Panc1 (cell line): Measurements from ENCODE around the gene LAMC3. TPM values are rescaled to one million over a fixed set of nuclear protein-coding genes. Genes with fewer than 3 reads are reported as not detected.
A peak's percentile ranks its signal among the peaks of the same experiment; 100 is the strongest.

Experiments used
- ATAC-seq: fragments of 200-7000 bp; cut with Tn5 transposase; 2 replicates; pipeline ENCODE4 v1.9.1; 2020; ENCODE audit warnings: mild to moderate bottlenecking, moderate library complexity
- BruUV-seq: library from RNA; stranded (reverse); fragments of 400-500 nt; replicated peaks from 2 replicates; lab custom pipeline; 2021; lab: Mats Ljungman, UMichigan
- CTCF ChIA-PET: fragments of 300-600 bp; sonication (Branson Sonifier 250); formaldehyde crosslinking; loops from one replicate; lab custom pipeline; 2022; ENCODE audit warnings: antibody characterized with exemption; lab: Charles Lee
- POLR2A ChIA-PET: fragments of 300-600 bp; sonication (Branson Sonifier 250); formaldehyde crosslinking; loops from one replicate; lab custom pipeline; 2022; ENCODE audit warnings: antibody characterized with exemption; lab: Charles Lee
- DNase-seq: peaks from one replicate; pipeline ENCODE4 v3.0.0-alpha.2; 2010; ENCODE audit warnings: low read depth, low spot score
- H3K27ac ChIP-seq: 2 replicates; pipeline ENCODE4 v1.5.1; 2011; ENCODE audit warnings: mild to moderate bottlenecking, low read length, inconsistent platforms
- H3K27me3 ChIP-seq: fragments of 200-500 bp; sonication (Bioruptor generic); 2 replicates; pipeline ENCODE4 v1.6.0; 2014; ENCODE audit warnings: low read length, inconsistent platforms; ENCODE audit not compliant: control insufficient read depth, insufficient read depth
- H3K36me3 ChIP-seq: fragments of 200-500 bp; sonication (Bioruptor generic); 2 replicates; pipeline ENCODE4 v1.5.1; 2014; ENCODE audit warnings: inconsistent platforms, mild to moderate bottlenecking, low read length, moderate library complexity; ENCODE audit not compliant: control insufficient read depth, insufficient read depth
- H3K4me1 ChIP-seq: 2 replicates; pipeline ENCODE4 v1.5.1; 2011; ENCODE audit warnings: inconsistent platforms, mild to moderate bottlenecking, low read length, moderate library complexity; ENCODE audit not compliant: control insufficient read depth, insufficient read depth
- H3K4me3 ChIP-seq, 2 experiments: 2 replicates each; pipeline ENCODE4 v1.5.1; 2011 to 2012; ENCODE audit warnings: low read depth in 2 of 2, low read length in 2 of 2, mild to moderate bottlenecking in 2 of 2, inconsistent platforms in 1 of 2, moderate library complexity in 1 of 2
- H3K9me3 ChIP-seq: fragments of 200-500 bp; sonication (Bioruptor generic); 2 replicates; pipeline ENCODE4 v1.5.1; 2014; ENCODE audit warnings: low read depth, mild to moderate bottlenecking, inconsistent platforms, low read length, moderate library complexity; ENCODE audit not compliant: control insufficient read depth, insufficient read depth
- CTCF ChIP-seq: fragments of 450-650 bp; IDR thresholded peaks from 2 replicates; pipeline ENCODE4 v1.5.1; 2017; ENCODE audit warnings: mild to moderate bottlenecking
- POLR2AphosphoS5 ChIP-seq: IDR thresholded peaks from 2 replicates; pipeline ENCODE4 v1.6.1; 2012; ENCODE audit warnings: mild to moderate bottlenecking, low read depth, low read length, moderate library complexity
- REST ChIP-seq, 2 experiments: IDR thresholded peaks; 2 replicates each; pipeline ENCODE4 v1.6.1; 2011 to 2012; ENCODE audit warnings: low read depth in 2 of 2, control low read depth in 1 of 2, low read length in 1 of 2, mild to moderate bottlenecking in 1 of 2, moderate library complexity in 1 of 2; ENCODE audit not compliant: insufficient read depth in 1 of 2
- SIN3A ChIP-seq: IDR thresholded peaks from 2 replicates; pipeline ENCODE4 v1.6.1; 2012; ENCODE audit warnings: low read depth, mild to moderate bottlenecking, low read length, moderate library complexity, borderline replicate concordance; ENCODE audit not compliant: insufficient read depth
- TCF7L2 ChIP-seq: IDR thresholded peaks from 2 replicates; pipeline ENCODE4 v1.6.1; 2011; ENCODE audit warnings: mild to moderate bottlenecking, low read depth, low read length, inconsistent platforms
- in situ Hi-C: cut with HindIII; loops from 2 replicates; pipeline ENCODE4 v1.10.0; 2016; ENCODE audit warnings: low sequenced_read_pairs, low pct_unique_long_range_greater_than_20kb
- intact Hi-C: fragments of 100-400 bp; cut with micrococcal nuclease; formaldehyde crosslinking; loops from one replicate; pipeline ENCODE4 v1.10.0; 2022; ENCODE audit not compliant: unreplicated experiment
- total RNA-seq: library from RNA; stranded (reverse); gene quantifications from one replicate; pipeline ENCODE4 v1.2.1, GENCODE V29; 2021; ENCODE audit not compliant: unreplicated experiment

Gene LAMC3
- total RNA-seq, 1 experiment from 2014 or later: 16.4 TPM

- in situ Hi-C loops: no loop called here
- POLR2A ChIA-PET: no interaction called here
- H3K27me3 ChIP-seq: no peaks in the 10 kb centered on the region
- DNase-seq (no peak), ATAC-seq (no peak)
- H3K27ac ChIP-seq: no peak overlapping the region
- intact Hi-C loops: no loop called here
- no TSS peak for BruUV-seq
- no peaks in the 10 kb centered on the region for H3K36me3 ChIP-seq
- TF ChIP-seq SIN3A (no peak), CTCF (no peak), TCF7L2 (no peak), POLR2AphosphoS5 (no peak), REST (IDR thresholded peaks at IDR 0.05; ENCODE audit: insufficient read depth in 1 of 2, low read depth in 2 of 2, low read length in 1 of 2) (no peak)
- no peaks in the 10 kb centered on the region for H3K9me3 ChIP-seq
- no peak overlapping the region for H3K4me3 ChIP-seq
- no peaks in the 10 kb centered on the region for H3K4me1 ChIP-seq
- CTCF ChIA-PET: no interaction called here
Measured at GRCh38 chr9:131072871-131073237, 63.9 kb downstream of the LAMC3 start.

- H3K4me1 ChIP-seq: no peaks in the 10 kb centered on the region
- H3K27ac ChIP-seq: no peak overlapping the region
- H3K36me3 ChIP-seq: no peaks in the 10 kb centered on the region
- intact Hi-C loops (no loop called here), in situ Hi-C loops (no loop called here)
- H3K9me3 ChIP-seq: no peaks in the 10 kb centered on the region
- H3K27me3 ChIP-seq: no peaks in the 10 kb centered on the region
- CTCF ChIA-PET: interaction anchor here (0.7 kb wide), 1 partner anchor 34 kb away, joined by 3 read pairs; no protein-coding TSS in a partner anchor
- TF ChIP-seq POLR2AphosphoS5 (no peak), CTCF (no peak), REST (IDR thresholded peaks at IDR 0.05; ENCODE audit: insufficient read depth in 1 of 2, low read depth in 2 of 2, low read length in 1 of 2) (no peak), SIN3A (no peak), TCF7L2 (no peak)
- 0 out of 2 replicates have a peak, but pooled peaks have one; percentile 21 for ATAC-seq
- DNase-seq: no peak
- no TSS peak for BruUV-seq
- POLR2A ChIA-PET: no interaction called here
- H3K4me3 ChIP-seq: no peak overlapping the region
Measured at GRCh38 chr9:131076347-131077195, 67.6 kb downstream of the LAMC3 start.
